GM21737 (cell line): ENCODE results near the gene PEF1.

Experiments
- ATAC-seq: cut with Tn5 transposase; IDR thresholded peaks from one replicate; pipeline ENCODE4 v1.9.1; 2021; ENCODE audit warnings: mild to moderate bottlenecking, moderate library complexity; ENCODE audit not compliant: unreplicated experiment

Gene PEF1

GRCh38 chr1:31671561-31672201, 27.0 kb upstream of the PEF1 start:
- ATAC-seq, result no peak

GRCh38 chr1:31671147-31671546, 26.5 kb upstream of the PEF1 start:
- ATAC-seq, result no peak

- ATAC-seq, result no peak
Measured at GRCh38 chr1:31670593-31670964, 25.9 kb upstream of the PEF1 start.

GRCh38 chr1:31669786-31670592, 25.3 kb upstream of the PEF1 start:
- ATAC-seq, result no peak

GRCh38 chr1:31669433-31669785, 24.7 kb upstream of the PEF1 start:
- ATAC-seq, result no peak

GRCh38 chr1:31668303-31668883, 23.7 kb upstream of the PEF1 start:
- no peak for ATAC-seq

GRCh38 chr1:31667065-31667785, 22.5 kb upstream of the PEF1 start:
- ATAC-seq, result no peak

GRCh38 chr1:31666263-31666963, 21.7 kb upstream of the PEF1 start:
- ATAC-seq, result no peak

GRCh38 chr1:31665234-31665878, 20.7 kb upstream of the PEF1 start:
- ATAC-seq, result no peak

GRCh38 chr1:31664528-31664927, 19.9 kb upstream of the PEF1 start:
- no peak for ATAC-seq

- ATAC-seq, result no peak
Measured at GRCh38 chr1:31663622-31664452, 19.2 kb upstream of the PEF1 start.

GRCh38 chr1:31662463-31662862, 17.8 kb upstream of the PEF1 start:
- ATAC-seq, result no peak

GRCh38 chr1:31661856-31662255, 17.2 kb upstream of the PEF1 start:
- no peak for ATAC-seq

GRCh38 chr1:31660871-31661455, 16.3 kb upstream of the PEF1 start:
- no peak for ATAC-seq

- no peak for ATAC-seq
Measured at GRCh38 chr1:31659889-31660288, 15.2 kb upstream of the PEF1 start.

- no peak for ATAC-seq
Measured at GRCh38 chr1:31658721-31659120, 14.0 kb upstream of the PEF1 start.

GRCh38 chr1:31657972-31658510, 13.4 kb upstream of the PEF1 start:
- no peak for ATAC-seq

GRCh38 chr1:31657020-31657804, 12.5 kb upstream of the PEF1 start:
- no peak for ATAC-seq
